K562 (cell line): Measurements from ENCODE around the gene VDR. TPM values are rescaled to one million over a fixed set of nuclear protein-coding genes. Genes with fewer than 3 reads are reported as not detected.

Experiments
- ATAC-seq: fragments of 200-7000 bp; cut with Tn5 transposase; 3 replicates; pipeline ENCODE4 v1.9.1; 2020; ENCODE audit warnings: moderate library complexity
- BruUV-seq: library from RNA; stranded (reverse); fragments of 400-500 nt; replicated peaks from 2 replicates; lab custom pipeline; 2021; lab: Mats Ljungman, UMichigan
- CTCF ChIA-PET: fragments of 300-600 bp; formaldehyde crosslinking; extraction: SDS; loops from one replicate; lab custom pipeline; 2021; ENCODE audit warnings: low intra/inter-chr PET ratio; lab: Yijun Ruan, JAX
- POLR2A ChIA-PET: fragments of 300-600, 350-650 bp; sonication (Branson Sonifier 250); formaldehyde crosslinking; extraction: SDS; loops from one replicate; lab custom pipeline; 2021; ENCODE audit warnings: antibody characterized with exemption, inconsistent platforms; lab: Yijun Ruan, JAX
- DNase-seq, 4 experiments: peaks; one replicate each; pipeline versions ENCODE4 v3.0.0 to v3.0.0-alpha.2; 2011 to 2018; ENCODE audit warnings: low spot score in 3 of 4, mixed read lengths in 3 of 4; ENCODE audit errors: extremely low read depth in 1 of 4
- FAIRE-seq: peaks from 2 replicates; lab custom pipeline; 2011; peaks lifted over from hg19 to GRCh38; lab: Jason Lieb, UNC
- H2AFZ ChIP-seq: 2 replicates; pipeline ENCODE4 v1.6.0; 2011; ENCODE audit warnings: low read depth, low read length, control low read depth, inconsistent platforms
- H3K27ac ChIP-seq: fragments of 200-600 bp; 3 replicates; pipeline ENCODE4 v1.8.0; 2011; ENCODE audit warnings: low read depth, mild to moderate bottlenecking, control low read depth, inconsistent platforms, low read length, moderate library complexity, mixed read lengths; ENCODE audit errors: extremely low read depth
- H3K27me3 ChIP-seq, 2 experiments: fragments of 300-600 bp in 1 of 2; 2 replicates in 1 of 2; 3 replicates in 1 of 2; pipeline versions ENCODE4 v1.6.0 to v1.8.0; 2011; ENCODE audit warnings: inconsistent platforms in 2 of 2, low read length in 2 of 2, mild to moderate bottlenecking in 1 of 2, mixed read lengths in 1 of 2, moderate library complexity in 1 of 2; ENCODE audit not compliant: control insufficient read depth in 2 of 2, insufficient read depth in 2 of 2
- H3K36me3 ChIP-seq: fragments of 300-600 bp; 3 replicates; pipeline ENCODE4 v1.8.0; 2011; ENCODE audit warnings: mild to moderate bottlenecking, low read length, inconsistent platforms; ENCODE audit not compliant: control insufficient read depth, insufficient read depth
- H3K4me1 ChIP-seq, 2 experiments: fragments of 200-600 bp in 1 of 2; replicated peaks in 1 of 2; 2 replicates in 1 of 2; 3 replicates in 1 of 2; pipeline versions ENCODE4 v1.5.1 to v1.8.0; 2011; ENCODE audit warnings: inconsistent platforms in 2 of 2, low read length in 2 of 2, mild to moderate bottlenecking in 1 of 2, mixed read lengths in 1 of 2, moderate library complexity in 1 of 2; ENCODE audit not compliant: control insufficient read depth in 2 of 2, insufficient read depth in 2 of 2
- H3K4me2 ChIP-seq: 2 replicates; pipeline ENCODE4 v1.6.1; 2011; ENCODE audit warnings: low read length, control low read depth, inconsistent platforms, mixed read lengths; ENCODE audit not compliant: insufficient read depth
- H3K4me3 ChIP-seq: fragments of 200-600 bp; sonication (generic), shearing (Covaris generic); 2 replicates; pipeline ENCODE4 v1.5.1; 2016; ENCODE audit warnings: control low read depth, inconsistent platforms
- H3K79me2 ChIP-seq: fragments of 200-600 bp; 3 replicates; pipeline ENCODE4 v1.8.0; 2011; ENCODE audit warnings: low read length, inconsistent platforms; ENCODE audit not compliant: control insufficient read depth, insufficient read depth
- H3K9ac ChIP-seq, 2 experiments: 2 replicates each; pipeline versions ENCODE4 v1.6.0 to v1.6.1; 2011; ENCODE audit warnings: low read depth in 2 of 2, low read length in 2 of 2, control low read depth in 1 of 2, inconsistent platforms in 1 of 2, mild to moderate bottlenecking in 1 of 2, mixed read lengths in 1 of 2; ENCODE audit not compliant: insufficient read depth in 1 of 2
- H3K9me1 ChIP-seq: one replicate; pipeline ENCODE4 v1.6.0; 2011; ENCODE audit warnings: inconsistent platforms, mild to moderate bottlenecking, low read length, moderate library complexity; ENCODE audit not compliant: control insufficient read depth, insufficient read depth
- H3K9me3 ChIP-seq: replicated peaks from 2 replicates; pipeline ENCODE4 v1.5.1; 2011; ENCODE audit warnings: low read depth, low read length, inconsistent platforms; ENCODE audit not compliant: control insufficient read depth, insufficient read depth
- H4K20me1 ChIP-seq: replicated peaks from 2 replicates; pipeline ENCODE4 v1.6.1; 2011; ENCODE audit warnings: low read length, inconsistent platforms, mixed read lengths; ENCODE audit not compliant: control insufficient read depth, insufficient read depth
- CREM ChIP-seq: IDR thresholded peaks from 2 replicates; pipeline ENCODE4 v1.6.1; 2014; ENCODE audit warnings: antibody characterized with exemption, low read depth
- RBM15 ChIP-seq: fragments of 200-400 bp; formaldehyde crosslinking; IDR thresholded peaks from 2 replicates; pipeline ENCODE4 v1.6.1; 2018; ENCODE audit warnings: mild to moderate bottlenecking, low read length, moderate library complexity; ENCODE audit not compliant: insufficient read depth
- ZNF217 ChIP-seq: sonication (generic); formaldehyde crosslinking; IDR thresholded peaks from 2 replicates; pipeline ENCODE4 v1.8.0; 2022; ENCODE audit warnings: mild to moderate bottlenecking, missing genetic modification reagents
- WGBS: fragments of 100-300 bp; shearing (Covaris generic); methylation state at CpG from one replicate; pipeline ENCODE4 v1.1.6; 2016; ENCODE audit warnings: low coverage, mixed read lengths; ENCODE audit not compliant: insufficient coverage; ENCODE audit errors: missing lambda C conversion rate; 5-methylcytosine and 5-hydroxymethylcytosine counted together
- in situ Hi-C: fragments of 300-500 bp; cut with MboI; formaldehyde crosslinking; loops from 4 replicates; pipeline ENCODE4 v1.15.0; 2018; ENCODE audit warnings: inconsistent platforms, mixed read lengths
- intact Hi-C: fragments of 100-400 bp; cut with micrococcal nuclease; formaldehyde crosslinking; loops from 2 replicates; pipeline ENCODE4 v1.14.2; 2022
- polyA plus RNA-seq, 8 experiments: library from polyadenylated mRNA; depleted of rRNA in 4 of 8; stranded (reverse) in 5 of 8; unstranded in 3 of 8; fragments of >200 nt; fragmentation: Nextera tagmentation in 2 of 8; fragmentation: Illumina TruSeq in 1 of 8; extraction: Ambion mirVana in 2 of 8; extraction: Trizol in 1 of 8; gene quantifications; 2 replicates each; pipeline versions ENCODE4 v1.2.1 to v1.2.3, GENCODE V29; 2011 to 2014; ENCODE audit warnings: inconsistent platforms in 1 of 8, missing spikeins in 1 of 8
- total RNA-seq, 7 experiments: library from RNA; depleted of rRNA in 6 of 7; stranded (reverse); fragments of >200 nt in 6 of 7; fragmentation: Illumina TruSeq in 2 of 7; extraction: Trizol in 2 of 7; gene quantifications; 2 replicates each; pipeline versions ENCODE4 v1.2.1 to v1.2.3, GENCODE V29; 2011 to 2021; ENCODE audit warnings: low replicate concordance in 1 of 7

The VDR gene
- total and polyA plus RNA-seq, 9 of the 15 experiments (the other 6 are each of a cell fraction or from before 2014, with no cell fraction given), result 0.61 to 4.8 (median 2.0) TPM

- peaks cover 31 to 66% of the 10 kb centered on the region in 2 experiments; a peak in 4 of 5 replicates for H3K27me3 ChIP-seq
- H3K79me2 ChIP-seq, result no peaks in the 10 kb centered on the region
- DNase-seq (no peak), FAIRE-seq (no peak), ATAC-seq (no peak)
- no peak overlapping the region for H3K4me2 ChIP-seq
- H3K9me3 ChIP-seq, result no peaks in the 10 kb centered on the region
- no TSS peak for BruUV-seq
- ChIA-PET CTCF (no interaction called here), POLR2A (interaction anchor here (1.0 kb wide), 1 partner anchor 11 kb away, joined by 3 read pairs; no protein-coding TSS in a partner anchor)
- H3K9me1 ChIP-seq, result no peaks in the 10 kb centered on the region
- intact Hi-C loops (no loop called here), in situ Hi-C loops (no loop called here)
- TF ChIP-seq CREM, result peak; percentile 64
- no peak for TF ChIP-seq RBM15
- no peak overlapping the region for H3K9ac ChIP-seq
- no peaks in the 10 kb centered on the region for H3K36me3 ChIP-seq
- no peaks in the 10 kb centered on the region for H4K20me1 ChIP-seq
- H3K27ac ChIP-seq, result no peak overlapping the region
- H3K4me3 ChIP-seq, result no peak overlapping the region
- 2% methylated on average over 6 of the region's 6 CpGs for WGBS
- peaks cover 0 to 25% of the 10 kb centered on the region in 2 experiments; a peak in 2 of 5 replicates for H3K4me1 ChIP-seq
- no peak overlapping the region for H2AFZ ChIP-seq
Observed at GRCh38 chr12:47939009-47939601, 34.3 kb upstream of the VDR start.

DNA sequence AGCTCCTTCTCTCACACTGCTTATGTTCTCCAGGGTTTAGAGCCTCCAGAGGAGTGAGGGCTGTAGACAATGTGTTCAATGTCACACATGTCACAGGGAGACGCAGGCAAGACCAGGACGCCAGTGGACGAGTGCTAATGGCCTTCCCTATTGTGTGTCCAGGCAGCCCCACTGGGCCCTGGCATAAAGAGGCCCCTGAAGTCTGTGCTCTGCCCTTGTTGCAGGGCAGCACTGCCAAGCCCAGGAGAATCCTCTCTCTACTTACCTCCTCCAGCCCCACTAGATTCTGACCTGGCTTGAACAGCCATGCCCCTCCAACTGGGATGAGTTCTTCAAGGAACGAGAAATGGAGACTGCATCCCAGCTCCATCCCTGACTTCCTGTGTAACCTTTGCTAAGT lies 33.8 kb upstream of the VDR start:
- CTCF ChIA-PET, result no interaction called here
- intact Hi-C loops, result no loop called here
- H3K79me2 ChIP-seq, result no peaks in the 10 kb centered on the region
- no peak for TF ChIP-seq ZNF217
- ATAC-seq, result no peak
- POLR2A ChIA-PET, result interaction anchor here (0.6 to 1.0 kb wide), 2 partner anchors 10 to 11 kb away, joined by 3 read pairs; no protein-coding TSS in a partner anchor
- no peak for DNase-seq
- no peak overlapping the region for H2AFZ ChIP-seq
- no peaks in the 10 kb centered on the region for H3K9me1 ChIP-seq
- H3K9me3 ChIP-seq, result no peaks in the 10 kb centered on the region
- no peak overlapping the region for H3K9ac ChIP-seq
- no peak overlapping the region for H3K27ac ChIP-seq
- H3K4me3 ChIP-seq, result no peak overlapping the region
- no peak for FAIRE-seq
- in situ Hi-C loops, result no loop called here
- H3K36me3 ChIP-seq, result no peaks in the 10 kb centered on the region
- no TSS peak for BruUV-seq
- 3% methylated on average over 4 of the region's 4 CpGs for WGBS
- H3K27me3 ChIP-seq, result peaks cover 31 to 66% of the 10 kb centered on the region in 2 experiments
- no peaks in the 10 kb centered on the region for H4K20me1 ChIP-seq
- H3K4me1 ChIP-seq, result peaks cover 0 to 22% of the 10 kb centered on the region in 2 experiments; a peak in 2 of 5 replicates
- H3K4me2 ChIP-seq, result no peak overlapping the region
